ENCODE results near the gene LCE6A. TPM values are rescaled to one million over a fixed set of nuclear protein-coding genes. Genes with fewer than 3 reads are reported as not detected.

LCE6A gene, protein sequence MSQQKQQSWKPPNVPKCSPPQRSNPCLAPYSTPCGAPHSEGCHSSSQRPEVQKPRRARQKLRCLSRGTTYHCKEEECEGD
- not detected for total RNA-seq

- no peak within 1 kb of the TSS for H3K4me3 ChIP-seq
- intact Hi-C loops (cut with DNase I), result no loop called here
- TF ChIP-seq CTCF (IDR thresholded peaks at IDR 0.05), result no peak
- H3K27ac ChIP-seq, result no peak within 1 kb of the TSS
- H3K4me1 ChIP-seq, result no peaks in the 10 kb centered on the region
- no peaks in the 10 kb centered on the region for H3K27me3 ChIP-seq
- DNase-seq (ENCODE audit: low spot score in 2 of 2), result no peak
- H3K9me3 ChIP-seq, result no peaks in the 10 kb centered on the region
- no peaks in the 10 kb centered on the region for H3K36me3 ChIP-seq
These were observed at the start of gene LCE6A for GRCh38 chr1:152842556-152842955. Gene LCE6A, plus strand, starts transcription at chr1:152842856. Its CDS starts 665 bp downstream, at chr1:152843521.

DNA sequence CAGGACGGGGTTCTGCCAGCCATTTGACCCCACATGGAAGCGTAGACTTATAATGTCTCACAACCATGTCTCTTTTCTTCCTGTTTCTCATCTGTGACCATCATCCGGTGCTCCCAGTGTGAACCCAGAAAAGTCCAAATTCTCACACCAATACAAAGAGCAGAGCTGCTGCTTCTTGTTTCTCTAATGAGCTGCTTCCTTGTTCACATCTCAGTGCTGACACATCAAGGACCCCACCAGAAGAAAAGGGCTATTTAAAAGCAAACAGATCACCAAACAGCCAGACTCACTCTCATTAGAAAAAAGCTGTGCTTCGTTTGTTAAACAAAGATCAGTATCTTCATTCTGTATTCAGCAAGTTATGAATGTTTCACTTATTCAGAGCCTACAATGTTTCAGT, 47.0 kb upstream of the LCE6A start:
- H3K9me3 ChIP-seq, result no peaks in the 10 kb centered on the region
- H3K4me1 ChIP-seq, result no peaks in the 10 kb centered on the region
- intact Hi-C loops (cut with DNase I), result no loop called here
- TF ChIP-seq CTCF (IDR thresholded peaks at IDR 0.05), result no peak
- no peak for DNase-seq (ENCODE audit: low spot score in 2 of 2)
- no peaks in the 10 kb centered on the region for H3K27me3 ChIP-seq
- H3K36me3 ChIP-seq, result no peaks in the 10 kb centered on the region
- no peak overlapping the region for H3K4me3 ChIP-seq
- no peak overlapping the region for H3K27ac ChIP-seq

- no peaks in the 10 kb centered on the region for H3K9me3 ChIP-seq
- no peak for TF ChIP-seq CTCF (IDR thresholded peaks at IDR 0.05)
- H3K27me3 ChIP-seq, result no peaks in the 10 kb centered on the region
- no peak for DNase-seq (ENCODE audit: low spot score in 2 of 2)
- intact Hi-C loops (cut with DNase I), result no loop called here
- H3K36me3 ChIP-seq, result no peaks in the 10 kb centered on the region
- no peak within 1 kb of the TSS for H3K27ac ChIP-seq
- no peak within 1 kb of the TSS for H3K4me3 ChIP-seq
- no peaks in the 10 kb centered on the region for H3K4me1 ChIP-seq
These were observed 46.2 kb upstream of the LCE6A start, which contains the start of gene LCE1D for GRCh38 chr1:152796421-152796820. Gene LCE1D, plus strand, starts transcription at chr1:152796721. Its CDS starts 1,074 bp downstream, at chr1:152797795.

- H3K9me3 ChIP-seq, result no peaks in the 10 kb centered on the region
- no peaks in the 10 kb centered on the region for H3K36me3 ChIP-seq
- DNase-seq (ENCODE audit: low spot score in 2 of 2), result no peak
- intact Hi-C loops (cut with DNase I), result no loop called here
- no peaks in the 10 kb centered on the region for H3K27me3 ChIP-seq
- TF ChIP-seq CTCF (IDR thresholded peaks at IDR 0.05), result no peak
- no peak overlapping the region for H3K4me3 ChIP-seq
- H3K27ac ChIP-seq, result no peak overlapping the region
- H3K4me1 ChIP-seq, result no peaks in the 10 kb centered on the region
These were observed 41.3 kb upstream of the LCE6A start for GRCh38 chr1:152801333-152801732.

- no peaks in the 10 kb centered on the region for H3K4me1 ChIP-seq
- H3K27me3 ChIP-seq, result no peaks in the 10 kb centered on the region
- no peak within 1 kb of the TSS for H3K27ac ChIP-seq
- H3K36me3 ChIP-seq, result no peaks in the 10 kb centered on the region
- no peaks in the 10 kb centered on the region for H3K9me3 ChIP-seq
- no peak within 1 kb of the TSS for H3K4me3 ChIP-seq
- TF ChIP-seq CTCF (IDR thresholded peaks at IDR 0.05), result no peak
- DNase-seq (ENCODE audit: low spot score in 2 of 2), result no peak
- intact Hi-C loops (cut with DNase I), result no loop called here
These were observed 36.1 kb upstream of the LCE6A start, which contains the start of gene LCE1C for GRCh38 chr1:152806576-152806975. Gene LCE1C, minus strand, starts transcription at chr1:152806651. Its CDS starts 1,173 bp downstream, at chr1:152805478.

DNA sequence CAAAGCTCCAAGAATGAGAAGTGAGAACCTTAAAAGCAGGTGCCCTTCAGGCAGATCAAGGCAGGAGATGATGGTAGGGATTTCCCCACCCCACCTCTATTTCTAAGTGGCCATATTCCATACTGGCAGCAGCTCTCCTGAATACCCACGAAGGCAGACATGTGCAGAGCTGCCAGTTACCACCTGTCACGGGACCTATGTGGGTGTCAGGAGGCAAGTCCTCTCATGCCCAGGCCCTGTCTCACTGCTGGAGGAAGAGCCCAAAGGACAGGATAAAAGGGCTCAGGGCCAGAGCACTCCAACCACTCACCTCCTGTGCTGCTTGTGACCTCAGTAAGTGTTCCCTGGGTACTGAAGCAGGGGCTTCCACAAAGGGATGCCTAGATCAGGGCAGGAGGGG, 31.6 kb upstream of the LCE6A start:
- intact Hi-C loops (cut with DNase I), result no loop called here
- no peak for DNase-seq (ENCODE audit: low spot score in 2 of 2)
- no peak overlapping the region for H3K4me3 ChIP-seq
- no peak overlapping the region for H3K27ac ChIP-seq
- no peaks in the 10 kb centered on the region for H3K9me3 ChIP-seq
- no peaks in the 10 kb centered on the region for H3K36me3 ChIP-seq
- TF ChIP-seq CTCF (IDR thresholded peaks at IDR 0.05), result no peak
- no peaks in the 10 kb centered on the region for H3K4me1 ChIP-seq
- no peaks in the 10 kb centered on the region for H3K27me3 ChIP-seq
